Measurements from ENCODE around the gene ABCA1.

The ABCA1 gene

DNA sequence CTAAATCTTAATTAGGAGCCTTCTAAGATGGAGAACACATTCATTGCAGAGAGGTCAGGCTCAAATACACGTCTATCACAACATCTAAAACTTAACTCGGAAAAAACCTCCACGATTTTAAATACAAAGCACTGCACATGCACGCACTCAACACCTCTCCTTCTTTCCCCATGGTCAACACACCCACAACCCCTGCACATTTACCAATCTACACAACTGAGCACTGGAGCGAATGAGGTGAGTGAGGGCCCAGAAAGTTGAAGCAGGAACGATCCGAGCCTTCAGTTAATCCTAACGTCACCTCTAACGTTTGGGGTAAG, 180.8 kb downstream of the ABCA1 start:
- no peak for DNase-seq

DNA sequence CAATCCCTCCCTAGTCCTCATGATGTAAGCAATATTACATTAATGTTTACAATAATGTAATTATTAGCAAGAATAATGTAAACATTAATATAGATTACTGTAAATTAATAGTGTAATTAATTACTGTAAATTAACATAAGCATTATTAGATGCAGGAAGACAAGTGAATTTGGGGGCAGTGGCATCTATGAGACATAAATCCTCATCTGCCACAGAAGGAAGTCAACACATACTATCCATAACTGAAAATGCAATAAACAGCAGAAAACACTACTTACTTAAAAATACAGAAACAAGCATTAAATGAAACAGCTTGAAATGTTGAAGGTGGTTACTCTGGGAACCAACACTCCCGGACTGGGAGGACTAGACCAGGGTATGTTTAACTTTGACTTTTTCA, 181.2 kb downstream of the ABCA1 start:
- DNase-seq, result no peak

DNA sequence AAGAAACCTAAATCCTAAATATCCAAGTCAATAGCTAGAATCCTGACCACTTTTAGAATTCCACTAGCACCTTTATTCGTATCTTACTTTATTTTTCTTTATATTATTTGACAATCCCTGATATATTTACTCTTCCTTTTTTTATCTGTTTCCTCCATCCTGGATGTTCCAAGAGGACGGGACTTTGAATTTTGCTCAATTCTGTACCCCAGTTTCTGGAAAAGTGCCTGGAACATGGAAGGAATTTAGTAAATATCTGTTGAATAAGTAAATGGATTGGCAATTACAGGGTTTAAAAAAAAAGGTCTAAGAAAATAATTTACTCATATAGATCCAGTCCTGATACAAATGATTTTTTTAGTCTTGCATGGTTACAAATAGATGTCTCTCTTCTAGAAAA, 181.7 kb downstream of the ABCA1 start:
- no peak for DNase-seq

DNA sequence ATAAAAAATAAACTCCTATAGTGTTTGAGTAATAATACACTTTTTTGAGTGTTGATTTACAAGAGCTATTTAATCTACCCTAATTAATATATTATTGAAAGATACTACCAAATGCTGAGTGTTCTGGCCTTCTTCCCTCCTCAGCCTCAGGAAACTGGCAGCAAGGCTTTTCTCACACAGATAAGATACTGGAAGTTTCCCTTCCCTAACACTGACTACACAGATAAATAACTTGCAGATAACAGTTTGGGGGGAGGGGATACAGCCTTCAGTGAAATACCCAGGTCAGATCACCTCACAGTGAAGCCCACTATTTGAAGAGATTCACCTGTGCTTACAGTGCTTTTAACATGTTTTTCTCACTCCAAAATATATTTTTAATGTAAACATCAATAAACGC, 182.1 kb downstream of the ABCA1 start:
- DNase-seq, result no peak

DNA sequence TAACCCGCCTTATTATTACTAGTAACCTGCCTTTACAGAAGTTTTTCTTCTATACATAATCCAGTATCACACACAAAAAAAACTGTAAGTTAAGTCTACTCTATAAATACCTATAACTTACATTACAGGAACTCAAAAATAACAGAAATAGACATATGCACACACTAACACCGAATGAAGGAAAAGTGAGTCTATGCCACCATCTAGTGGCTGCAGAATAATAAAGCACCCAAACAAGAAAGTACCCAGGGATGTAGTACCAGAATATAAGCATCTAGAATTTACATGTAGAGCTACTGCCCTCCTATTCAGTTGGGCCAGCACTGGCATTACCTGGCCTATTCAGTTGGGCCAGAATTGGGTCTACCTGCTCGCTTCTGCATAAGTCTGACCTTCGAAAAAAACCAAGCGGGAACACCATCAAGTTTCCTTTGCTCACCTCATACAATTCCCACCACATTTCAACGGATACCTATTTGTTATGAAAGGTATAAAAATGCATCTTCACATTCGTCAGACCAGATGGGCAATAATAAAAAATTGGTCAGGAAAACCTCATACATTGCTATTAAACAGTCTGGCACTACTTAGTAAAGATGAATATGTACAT, 184.5 kb downstream of the ABCA1 start:
- DNase-seq, result peak; percentile 44

DNA sequence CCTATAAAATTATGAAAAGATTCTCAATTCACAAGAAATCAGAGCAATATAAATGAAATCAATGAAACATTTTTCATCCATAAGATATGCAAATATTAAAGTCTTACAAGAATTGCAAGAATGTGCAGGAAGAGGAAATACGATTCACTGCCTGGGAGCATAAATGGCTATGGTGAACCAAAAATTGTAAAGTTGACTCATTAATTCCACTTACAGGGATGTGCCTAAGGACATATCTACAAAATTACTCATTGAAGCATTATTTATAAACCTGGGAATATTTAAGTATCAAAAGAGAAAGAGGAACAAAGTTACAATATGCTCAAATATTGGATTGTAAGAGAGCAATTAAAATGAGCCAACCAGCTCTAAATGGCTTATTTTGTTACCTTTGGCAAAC, 187.3 kb downstream of the ABCA1 start:
- no peak for DNase-seq

DNA sequence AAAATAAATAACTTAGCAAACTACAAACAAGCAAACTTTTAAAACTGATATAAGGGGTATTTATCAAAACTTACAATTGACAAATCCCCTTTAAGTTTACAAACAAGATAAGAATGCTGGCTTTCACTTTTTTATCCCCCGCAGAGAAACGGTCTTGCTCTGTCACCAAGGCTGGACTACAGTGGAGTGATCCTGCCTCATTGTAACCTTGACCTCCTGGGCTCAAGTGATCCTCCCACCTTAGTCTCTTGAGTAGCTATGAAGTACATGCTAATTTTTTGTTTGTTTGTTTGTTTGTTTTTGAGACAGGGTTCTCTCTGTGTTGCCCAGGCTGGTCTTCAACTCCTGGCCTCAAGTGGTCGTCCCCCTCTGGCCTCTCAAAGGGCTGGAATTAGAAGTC, 189.5 kb downstream of the ABCA1 start:
- DNase-seq, result no peak
